Measurements from ENCODE around the gene PFN3.

DNA sequence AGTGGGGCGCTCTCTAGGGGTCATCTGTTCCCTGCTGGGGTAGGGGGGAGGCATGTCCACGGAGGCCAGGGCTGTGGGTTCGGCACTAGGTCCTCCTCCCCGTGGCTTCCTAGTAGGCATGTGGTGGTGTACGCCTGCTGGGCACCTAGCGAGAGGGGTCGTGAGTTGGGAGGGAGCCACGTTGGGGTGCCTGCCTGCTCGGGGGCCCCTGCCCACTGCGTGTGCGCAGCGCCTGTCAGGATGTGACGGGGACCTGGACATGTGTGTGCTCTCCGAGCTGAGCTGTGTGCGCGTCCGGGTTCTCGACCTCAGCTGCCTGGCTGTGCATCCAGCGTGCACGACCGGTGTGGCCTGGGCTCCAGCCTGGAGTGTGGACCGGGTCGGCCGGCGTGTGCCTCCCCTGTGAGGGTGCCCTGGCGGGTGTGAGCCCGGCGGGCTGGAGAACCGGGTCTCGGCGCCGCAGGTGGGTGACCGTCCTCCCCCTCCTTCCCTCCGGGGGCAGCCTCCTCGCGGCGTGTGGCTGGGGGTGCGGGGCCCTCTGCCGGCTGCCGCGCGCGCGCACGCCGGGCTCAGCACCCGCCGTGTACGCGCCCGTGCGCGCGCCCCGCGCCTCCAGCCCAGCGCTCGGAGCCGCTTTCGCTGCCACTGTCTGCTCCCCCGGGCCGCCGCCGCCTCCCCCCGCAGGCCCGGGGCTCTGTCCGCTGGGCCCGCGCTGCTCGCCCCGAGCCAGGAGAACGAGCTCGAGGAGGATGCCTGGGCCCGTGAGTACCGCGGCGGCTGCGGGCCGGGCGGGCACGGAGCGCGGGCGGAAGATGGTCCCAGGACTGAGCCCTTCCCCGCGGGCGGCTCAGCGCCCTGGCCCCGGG, 46.0 kb upstream of the PFN3 start, which contains the start of gene PRR7:
- TF ChIP-seq EZH2 (IDR thresholded peaks at IDR 0.05; ENCODE audit: borderline replicate concordance, low read depth, low read length, severe bottlenecking) = peak; percentile 90
- TF ChIP-seq, protein P1, sequence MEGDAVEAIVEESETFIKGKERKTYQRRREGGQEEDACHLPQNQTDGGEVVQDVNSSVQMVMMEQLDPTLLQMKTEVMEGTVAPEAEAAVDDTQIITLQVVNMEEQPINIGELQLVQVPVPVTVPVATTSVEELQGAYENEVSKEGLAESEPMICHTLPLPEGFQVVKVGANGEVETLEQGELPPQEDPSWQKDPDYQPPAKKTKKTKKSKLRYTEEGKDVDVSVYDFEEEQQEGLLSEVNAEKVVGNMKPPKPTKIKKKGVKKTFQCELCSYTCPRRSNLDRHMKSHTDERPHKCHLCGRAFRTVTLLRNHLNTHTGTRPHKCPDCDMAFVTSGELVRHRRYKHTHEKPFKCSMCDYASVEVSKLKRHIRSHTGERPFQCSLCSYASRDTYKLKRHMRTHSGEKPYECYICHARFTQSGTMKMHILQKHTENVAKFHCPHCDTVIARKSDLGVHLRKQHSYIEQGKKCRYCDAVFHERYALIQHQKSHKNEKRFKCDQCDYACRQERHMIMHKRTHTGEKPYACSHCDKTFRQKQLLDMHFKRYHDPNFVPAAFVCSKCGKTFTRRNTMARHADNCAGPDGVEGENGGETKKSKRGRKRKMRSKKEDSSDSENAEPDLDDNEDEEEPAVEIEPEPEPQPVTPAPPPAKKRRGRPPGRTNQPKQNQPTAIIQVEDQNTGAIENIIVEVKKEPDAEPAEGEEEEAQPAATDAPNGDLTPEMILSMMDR (IDR thresholded peaks at IDR 0.05; ENCODE audit: borderline replicate concordance, extremely low read depth, low read length, poor library complexity, severe bottlenecking) = peak; percentile 20
